ENCODE measurements around the gene LSAMP. TPM values are rescaled to one million over a fixed set of nuclear protein-coding genes. Genes with fewer than 3 reads are reported as not detected.
"Not testable (repeated sequence)": the region's sequence is repeated elsewhere in the genome, so short reads cannot be mapped to it uniquely, and the experiment has no call there.

Gene LSAMP
- polyA plus RNA-seq, 1 experiment: 2.7 TPM

DNA sequence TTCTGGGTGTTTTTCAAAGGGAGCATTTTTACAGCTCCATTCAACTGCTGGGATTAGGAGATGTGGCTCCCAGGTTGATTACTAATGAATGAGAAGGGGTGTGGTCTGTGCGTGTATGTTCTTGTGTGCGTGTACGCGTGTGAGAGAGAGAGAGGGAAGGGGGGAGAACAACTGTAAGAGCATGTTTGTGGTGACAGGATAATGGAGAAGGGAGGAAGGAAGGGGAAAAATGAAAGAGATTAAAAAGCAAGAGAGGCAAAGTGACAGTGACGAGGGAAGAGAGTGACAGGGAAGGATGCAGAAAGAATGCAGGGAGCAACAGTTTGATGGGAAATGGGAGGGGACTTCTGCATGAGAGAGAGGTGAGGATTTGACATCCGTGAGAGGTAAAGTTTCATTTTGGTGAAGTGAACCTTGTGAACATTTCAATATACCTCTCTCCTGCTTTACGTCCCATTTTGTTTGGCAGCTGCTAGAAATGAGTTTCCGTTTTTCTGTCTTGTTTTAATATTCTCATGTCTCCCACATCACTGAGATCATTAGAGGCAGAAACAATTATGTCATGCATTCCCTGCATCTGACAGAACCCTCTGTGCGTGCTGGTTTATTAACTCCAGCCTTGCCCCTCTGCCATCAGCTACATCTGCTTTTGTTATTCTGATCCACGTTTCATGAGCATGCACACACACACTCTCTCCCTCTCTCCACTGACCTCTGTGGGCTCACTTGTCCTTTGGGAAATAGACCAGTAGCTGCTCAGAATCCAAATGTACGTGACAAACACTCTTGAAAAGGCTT is 660.3 kb downstream of the LSAMP start:
- POLR2A ChIA-PET: interaction anchor here (1.2 kb wide), 1 partner anchor 20 kb away, joined by 3 read pairs; no protein-coding TSS in a partner anchor
- DNase-seq (ENCODE audit: low read depth): peak; percentile 95
- H3K27me3 ChIP-seq (ENCODE audit: control insufficient read depth, insufficient read depth, low read length): no peaks in the 10 kb centered on the region
- CTCF ChIA-PET: interaction anchor here (0.6 to 3.8 kb wide), 33 partner anchors 10 to 1409 kb away, joined by 3 to 24 read pairs (median 5); no protein-coding TSS in a partner anchor
- TF ChIP-seq, protein P1, sequence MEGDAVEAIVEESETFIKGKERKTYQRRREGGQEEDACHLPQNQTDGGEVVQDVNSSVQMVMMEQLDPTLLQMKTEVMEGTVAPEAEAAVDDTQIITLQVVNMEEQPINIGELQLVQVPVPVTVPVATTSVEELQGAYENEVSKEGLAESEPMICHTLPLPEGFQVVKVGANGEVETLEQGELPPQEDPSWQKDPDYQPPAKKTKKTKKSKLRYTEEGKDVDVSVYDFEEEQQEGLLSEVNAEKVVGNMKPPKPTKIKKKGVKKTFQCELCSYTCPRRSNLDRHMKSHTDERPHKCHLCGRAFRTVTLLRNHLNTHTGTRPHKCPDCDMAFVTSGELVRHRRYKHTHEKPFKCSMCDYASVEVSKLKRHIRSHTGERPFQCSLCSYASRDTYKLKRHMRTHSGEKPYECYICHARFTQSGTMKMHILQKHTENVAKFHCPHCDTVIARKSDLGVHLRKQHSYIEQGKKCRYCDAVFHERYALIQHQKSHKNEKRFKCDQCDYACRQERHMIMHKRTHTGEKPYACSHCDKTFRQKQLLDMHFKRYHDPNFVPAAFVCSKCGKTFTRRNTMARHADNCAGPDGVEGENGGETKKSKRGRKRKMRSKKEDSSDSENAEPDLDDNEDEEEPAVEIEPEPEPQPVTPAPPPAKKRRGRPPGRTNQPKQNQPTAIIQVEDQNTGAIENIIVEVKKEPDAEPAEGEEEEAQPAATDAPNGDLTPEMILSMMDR (IDR thresholded peaks at IDR 0.05; ENCODE audit: insufficient read depth, low read depth, low read length): no peak
- no peaks in the 10 kb centered on the region for H3K36me3 ChIP-seq (ENCODE audit: control insufficient read depth, insufficient read depth, low read length)
- peak overlapping the region; percentile 61 for H3K4me3 ChIP-seq (ENCODE audit: low read depth, low read length)

DNA sequence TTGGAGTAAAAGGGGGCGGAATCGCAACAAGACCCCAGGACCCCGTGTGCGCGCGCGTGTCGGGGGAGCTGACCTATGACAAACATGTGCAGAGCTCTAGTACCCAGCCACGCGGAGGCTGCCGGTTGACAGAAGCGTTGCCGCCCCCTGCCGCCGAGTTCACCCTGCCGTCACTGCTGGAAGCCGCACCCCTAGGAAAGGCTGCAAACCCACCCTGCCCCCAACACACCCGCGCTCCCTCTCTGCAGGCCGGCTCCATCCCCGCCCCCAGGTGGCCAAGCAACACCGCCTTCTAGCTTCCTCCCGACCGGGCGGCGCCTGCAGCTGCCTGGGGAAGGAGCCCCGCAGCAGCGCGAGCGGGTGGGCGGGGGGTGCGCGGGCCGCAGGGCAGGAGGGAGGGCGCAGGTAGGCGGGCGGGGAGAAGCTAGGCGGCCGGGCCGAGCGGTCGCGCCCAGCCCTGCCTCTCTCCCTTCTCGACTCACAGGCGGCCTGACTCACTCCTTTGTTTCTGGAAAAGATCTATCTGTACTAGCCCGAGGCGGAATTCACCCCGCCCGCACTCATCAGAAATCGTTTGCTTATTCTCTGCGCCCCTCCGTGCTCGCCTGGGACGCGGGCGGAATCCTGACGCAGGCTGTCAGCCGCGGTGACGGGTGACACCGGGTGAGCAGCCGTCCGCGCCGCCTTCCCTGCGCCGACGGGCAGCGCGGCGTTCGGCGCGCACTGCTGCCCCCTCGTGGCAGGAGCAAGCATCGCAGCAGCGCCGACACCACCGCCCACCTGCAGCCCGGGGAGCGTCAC is 661.1 kb downstream of the LSAMP start:
- CTCF ChIA-PET: interaction anchor here (0.6 to 3.8 kb wide), 39 partner anchors 9 to 1408 kb away, joined by 3 to 24 read pairs (median 4); no protein-coding TSS in a partner anchor
- Histone ChIP-seq H3K4me3 (ENCODE audit: low read depth, low read length) (peak overlapping the region; percentile 61), H3K36me3 (ENCODE audit: control insufficient read depth, insufficient read depth, low read length) (no peaks in the 10 kb centered on the region), H3K27me3 (ENCODE audit: control insufficient read depth, insufficient read depth, low read length) (no peaks in the 10 kb centered on the region)
- peak; percentile 50 for DNase-seq (ENCODE audit: low read depth)
- POLR2A ChIA-PET: interaction anchor here (0.7 kb wide), 1 partner anchor 25 kb away, joined by 3 read pairs; no protein-coding TSS in a partner anchor
- TF ChIP-seq, protein P1 (IDR thresholded peaks at IDR 0.05; ENCODE audit: insufficient read depth, low read depth, low read length): peak; percentile 84

DNA sequence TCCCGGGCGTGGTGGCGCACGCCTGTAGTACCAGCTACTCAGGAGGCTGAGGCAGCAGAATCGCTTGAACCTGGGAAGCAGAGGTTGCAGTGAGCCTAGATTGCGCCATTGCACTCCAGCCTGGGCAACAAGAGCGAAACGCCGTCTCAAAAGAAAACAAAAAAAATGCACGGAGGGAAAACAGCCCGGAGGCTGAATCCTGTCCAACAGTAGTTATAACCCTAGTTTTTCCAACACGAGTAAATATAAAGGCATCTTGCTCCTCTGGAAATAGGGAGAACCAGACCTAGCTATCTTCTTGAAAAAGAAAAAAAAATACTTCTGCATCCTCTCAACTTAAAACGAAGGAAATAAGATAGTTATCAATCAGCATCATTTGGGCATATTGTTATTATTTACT is 661.9 kb downstream of the LSAMP start:
- DNase-seq (ENCODE audit: low read depth); POLR2A ChIA-PET; H3K36me3 ChIP-seq (ENCODE audit: control insufficient read depth, insufficient read depth, low read length); H3K27me3 ChIP-seq (ENCODE audit: control insufficient read depth, insufficient read depth, low read length): not testable (repeated sequence)
- peak overlapping the region; percentile 61 for H3K4me3 ChIP-seq (ENCODE audit: low read depth, low read length)
- CTCF ChIA-PET: interaction anchor here (0.6 to 3.8 kb wide), 24 partner anchors 9 to 614 kb away, joined by 3 to 24 read pairs (median 6); no protein-coding TSS in a partner anchor

DNA sequence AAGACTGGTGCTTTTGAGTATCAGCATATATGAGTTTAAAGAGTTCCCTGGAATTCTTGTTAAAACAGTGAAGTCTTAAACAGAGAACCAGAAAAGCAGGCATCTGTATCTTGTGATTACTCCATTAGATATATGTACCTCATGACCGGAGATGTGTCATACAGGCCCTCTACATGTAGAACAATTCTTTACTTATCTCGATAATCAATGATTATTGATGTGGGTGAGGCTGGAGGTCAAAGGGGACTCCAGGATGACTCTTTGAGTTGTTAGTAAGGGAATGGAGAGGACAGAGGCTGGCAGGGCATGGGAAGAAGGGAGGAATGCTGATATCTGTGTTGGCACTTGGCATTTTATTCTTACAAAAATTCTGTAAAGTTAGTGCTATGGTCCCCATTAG is 666.3 kb downstream of the LSAMP start:
- no peaks in the 10 kb centered on the region for H3K27me3 ChIP-seq (ENCODE audit: control insufficient read depth, insufficient read depth, low read length)
- no peak for DNase-seq (ENCODE audit: low read depth)
- TF ChIP-seq, protein P1 (IDR thresholded peaks at IDR 0.05; ENCODE audit: insufficient read depth, low read depth, low read length): no peak
- POLR2A ChIA-PET: no interaction called here
- no peaks in the 10 kb centered on the region for H3K36me3 ChIP-seq (ENCODE audit: control insufficient read depth, insufficient read depth, low read length)
- H3K4me3 ChIP-seq (ENCODE audit: low read depth, low read length): no peak overlapping the region
- CTCF ChIA-PET: no interaction called here

DNA sequence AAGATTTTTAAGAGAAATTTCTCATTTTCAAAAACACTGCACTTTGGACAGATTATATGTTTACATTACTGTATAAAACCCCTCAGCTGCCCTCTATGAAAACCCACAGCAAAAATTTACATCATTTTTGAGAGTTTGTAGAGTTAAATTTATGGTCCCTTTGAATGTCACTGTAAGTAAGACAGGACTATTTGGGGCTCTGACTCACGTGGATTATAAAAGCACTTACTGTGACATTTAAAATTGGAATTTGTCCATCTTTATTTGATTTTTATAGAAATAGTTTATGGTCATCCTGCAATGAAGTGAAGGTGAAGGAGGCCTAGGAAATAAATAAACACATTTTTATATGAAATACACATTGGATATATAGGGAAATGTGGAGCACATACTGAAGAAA is 672.3 kb downstream of the LSAMP start:
- TF ChIP-seq, protein P1 (IDR thresholded peaks at IDR 0.05; ENCODE audit: insufficient read depth, low read depth, low read length): no peak
- POLR2A ChIA-PET: no interaction called here
- H3K27me3 ChIP-seq (ENCODE audit: control insufficient read depth, insufficient read depth, low read length): no peaks in the 10 kb centered on the region
- CTCF ChIA-PET: interaction anchor here (0.9 to 1.4 kb wide), 2 partner anchors 11 to 15 kb away, joined by 3 to 5 read pairs; no protein-coding TSS in a partner anchor
- H3K36me3 ChIP-seq (ENCODE audit: control insufficient read depth, insufficient read depth, low read length): no peaks in the 10 kb centered on the region
- DNase-seq (ENCODE audit: low read depth): no peak
- no peak overlapping the region for H3K4me3 ChIP-seq (ENCODE audit: low read depth, low read length)
